HG02610 (cell line): ENCODE data around the gene STK38L.
A peak's percentile ranks its signal among the peaks of the same experiment; 100 is the strongest.

Experiments
- ATAC-seq: cut with Tn5 transposase; IDR thresholded peaks from one replicate; pipeline ENCODE4 v1.9.1; 2021; ENCODE audit warnings: mild to moderate bottlenecking, moderate library complexity; ENCODE audit not compliant: unreplicated experiment

The STK38L gene

GRCh38 chr12:27305673-27306456 lies 61.8 kb downstream of the STK38L start:
- ATAC-seq: no peak

- no peak for ATAC-seq
These were observed 65.4 kb downstream of the STK38L start for GRCh38 chr12:27309293-27309994.

GRCh38 chr12:27309995-27310315 lies 65.9 kb downstream of the STK38L start:
- ATAC-seq: no peak

- ATAC-seq: no peak
These were observed 72.9 kb downstream of the STK38L start for GRCh38 chr12:27316947-27317346.

- no peak for ATAC-seq
These were observed 75.3 kb downstream of the STK38L start for GRCh38 chr12:27319409-27319808.

- no peak for ATAC-seq
These were observed 75.8 kb downstream of the STK38L start for GRCh38 chr12:27319848-27320247.

GRCh38 chr12:27324530-27324929 lies 80.4 kb downstream of the STK38L start:
- no peak for ATAC-seq

- no peak for ATAC-seq
These were observed 86.8 kb downstream of the STK38L start for GRCh38 chr12:27330846-27331245.

- ATAC-seq: peak; percentile 67
These were observed 87.3 kb downstream of the STK38L start for GRCh38 chr12:27331291-27331926.

- no peak for ATAC-seq
These were observed 87.8 kb downstream of the STK38L start for GRCh38 chr12:27331927-27332324.

GRCh38 chr12:27332407-27332713 lies 88.3 kb downstream of the STK38L start:
- no peak for ATAC-seq

- peak; percentile 38 for ATAC-seq
These were observed 88.8 kb downstream of the STK38L start, which contains the start of gene BMAL2 for GRCh38 chr12:27332714-27333402. TSS of gene BMAL2 (plus strand) at chr12:27332836. CDS start at chr12:27333073, 237 bp downstream.

- peak; percentile 12 for ATAC-seq
These were observed 89.4 kb downstream of the STK38L start for GRCh38 chr12:27333403-27334009.

GRCh38 chr12:27334042-27334720 lies 90.1 kb downstream of the STK38L start:
- ATAC-seq: no peak

- ATAC-seq: no peak
These were observed 90.6 kb downstream of the STK38L start for GRCh38 chr12:27334721-27335082.

GRCh38 chr12:27335364-27336281 lies 91.5 kb downstream of the STK38L start:
- ATAC-seq: no peak

GRCh38 chr12:27336282-27336653 lies 92.2 kb downstream of the STK38L start:
- no peak for ATAC-seq

GRCh38 chr12:27337376-27337775 lies 93.3 kb downstream of the STK38L start:
- ATAC-seq: no peak

- peak; percentile 37 for ATAC-seq
These were observed 94.4 kb downstream of the STK38L start for GRCh38 chr12:27338473-27338872.

GRCh38 chr12:27340971-27341370 lies 96.9 kb downstream of the STK38L start:
- ATAC-seq: no peak
